ENCODE data around the gene COL6A5.

Gene COL6A5

DNA sequence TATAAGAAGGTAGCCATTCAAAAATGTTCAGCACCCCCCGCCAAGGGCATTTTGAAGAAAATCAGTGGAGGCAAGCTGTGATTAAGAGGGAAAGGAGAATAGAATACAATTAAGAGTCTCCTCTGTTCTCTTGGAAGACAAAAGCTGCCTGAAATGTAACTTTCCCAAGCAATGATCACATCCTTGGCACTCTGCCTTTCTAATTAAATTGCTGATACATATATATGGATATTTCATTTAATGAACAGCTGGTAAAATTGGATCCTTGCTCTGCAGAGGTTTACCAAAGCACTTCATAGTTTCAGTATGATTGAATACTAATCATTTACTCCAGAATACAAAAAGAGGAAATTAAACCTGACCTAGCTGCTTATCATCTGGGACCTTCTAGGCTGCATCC is 182.0 kb downstream of the COL6A5 start:
- no peak for DNase-seq

DNA sequence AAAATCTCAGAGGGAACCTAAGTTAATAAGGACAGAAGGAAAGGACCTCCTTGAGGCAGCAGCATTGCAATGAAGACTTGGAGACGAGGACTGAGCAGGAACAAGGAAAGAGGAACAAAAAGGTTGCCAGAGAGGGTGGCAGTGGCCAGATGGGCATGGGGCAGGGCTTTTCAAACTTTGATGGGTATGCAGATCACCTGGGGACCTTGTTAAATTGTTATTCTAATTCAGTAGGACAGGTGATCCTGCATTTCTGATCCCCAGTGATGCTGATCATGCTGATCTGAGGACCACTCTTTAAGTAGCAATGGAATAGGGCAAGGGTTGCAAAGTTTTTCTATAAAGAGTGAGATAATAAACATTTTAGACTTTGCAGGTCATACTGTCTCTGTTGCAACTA is 182.6 kb downstream of the COL6A5 start:
- DNase-seq: no peak

DNA sequence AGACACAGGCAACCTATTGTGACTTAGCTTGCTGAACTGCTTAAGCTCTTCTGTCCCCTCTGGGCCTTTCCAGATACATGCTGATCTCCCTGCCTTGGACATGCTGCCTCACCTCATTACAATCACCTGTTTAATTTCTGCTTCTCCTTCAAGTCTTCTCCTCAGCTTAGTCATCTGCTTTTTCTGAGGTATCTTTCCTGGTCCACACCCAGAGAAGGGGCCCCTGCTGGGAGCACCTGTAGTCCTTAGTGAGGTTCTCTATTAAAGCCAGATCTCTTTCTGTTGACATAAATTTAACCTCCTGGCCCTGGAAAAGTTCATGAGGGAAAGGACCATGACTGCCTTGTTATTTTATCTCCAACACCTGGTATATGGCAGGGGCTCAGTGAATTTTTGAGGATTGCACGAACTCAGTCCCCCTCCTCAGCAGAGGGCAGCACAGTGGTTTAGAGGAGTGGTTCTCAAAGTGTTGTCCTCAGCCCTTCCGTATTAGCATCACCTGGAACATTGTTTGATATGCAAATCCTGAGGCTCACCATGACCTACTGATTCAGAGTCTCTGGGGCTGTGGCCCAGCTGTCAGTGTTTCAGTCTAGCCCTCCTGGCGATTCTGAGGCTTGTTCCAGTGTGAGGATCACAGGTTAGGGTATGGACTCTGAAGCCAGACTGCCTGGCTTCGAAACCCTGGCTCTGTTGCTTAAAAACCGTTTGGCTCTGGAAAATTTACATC is 184.2 kb downstream of the COL6A5 start:
- no peak for DNase-seq

DNA sequence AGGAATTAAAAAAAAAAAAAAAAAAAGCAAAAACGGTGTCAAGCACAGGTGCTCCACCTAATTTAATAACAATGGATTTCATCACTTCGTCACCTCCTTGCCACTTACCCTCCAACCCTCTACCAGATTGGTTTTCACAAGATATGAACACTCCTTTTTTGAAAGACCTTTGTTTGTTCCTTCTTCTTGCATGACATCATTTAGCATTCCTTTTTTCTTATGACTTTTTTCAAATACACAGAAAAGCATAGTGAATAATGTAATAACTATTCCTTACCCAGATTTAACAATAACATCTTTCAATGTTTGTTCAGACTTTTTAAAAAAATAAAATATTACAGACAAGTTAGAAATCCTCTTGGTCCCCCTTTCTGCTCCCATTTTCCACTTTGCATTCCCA is 187.8 kb downstream of the COL6A5 start:
- DNase-seq: no peak

All from activated CD4-positive, alpha-beta T cell treated with anti-CD3 and anti-CD28 coated beads, Interleukin-2, amount 50 U/mL, for 48 hours (primary cell).